Right ventricle myocardium superior (tissue), 1 donor: Measurements from ENCODE around the gene FHOD3. TPM values are rescaled to one million over a fixed set of nuclear protein-coding genes. Genes with fewer than 3 reads are reported as not detected.
"Not testable (repeated sequence)": the region's sequence is repeated elsewhere in the genome, so short reads cannot be mapped to it uniquely, and the experiment has no call there.

ENCODE experiments used
- ATAC-seq: fragments of 200-7000 bp; cut with Tn5 transposase; one replicate; pipeline ENCODE4 v1.9.1; 2020; ENCODE audit warnings: mild to moderate bottlenecking; ENCODE audit not compliant: poor library complexity
- DNase-seq: peaks from one replicate; pipeline ENCODE4 v3.0.0-alpha.2; 2020
- intact Hi-C: fragments of 100-400 bp; cut with DNase I; formaldehyde crosslinking; loops from one replicate; pipeline ENCODE4 v1.11.2; 2022
- total RNA-seq: library from RNA; stranded (reverse); fragmentation: NEBNext Ultra II Directional; extraction: Animal tissue kit (Norgen Biotek cat#: 25700); gene quantifications from one replicate; pipeline ENCODE4 v1.2.1, GENCODE V29; 2021
- donor health status: DM: no; HTN: yes; CAD: no; lungs with severe emphysema.

Gene FHOD3
- total RNA-seq, 1 donor from 2014 or later, result 317 TPM

GRCh38 chr18:36334798-36335197 is 37.3 kb downstream of the FHOD3 start:
- no peak for ATAC-seq
- intact Hi-C loops, result no loop called here
- DNase-seq, result no peak

DNA sequence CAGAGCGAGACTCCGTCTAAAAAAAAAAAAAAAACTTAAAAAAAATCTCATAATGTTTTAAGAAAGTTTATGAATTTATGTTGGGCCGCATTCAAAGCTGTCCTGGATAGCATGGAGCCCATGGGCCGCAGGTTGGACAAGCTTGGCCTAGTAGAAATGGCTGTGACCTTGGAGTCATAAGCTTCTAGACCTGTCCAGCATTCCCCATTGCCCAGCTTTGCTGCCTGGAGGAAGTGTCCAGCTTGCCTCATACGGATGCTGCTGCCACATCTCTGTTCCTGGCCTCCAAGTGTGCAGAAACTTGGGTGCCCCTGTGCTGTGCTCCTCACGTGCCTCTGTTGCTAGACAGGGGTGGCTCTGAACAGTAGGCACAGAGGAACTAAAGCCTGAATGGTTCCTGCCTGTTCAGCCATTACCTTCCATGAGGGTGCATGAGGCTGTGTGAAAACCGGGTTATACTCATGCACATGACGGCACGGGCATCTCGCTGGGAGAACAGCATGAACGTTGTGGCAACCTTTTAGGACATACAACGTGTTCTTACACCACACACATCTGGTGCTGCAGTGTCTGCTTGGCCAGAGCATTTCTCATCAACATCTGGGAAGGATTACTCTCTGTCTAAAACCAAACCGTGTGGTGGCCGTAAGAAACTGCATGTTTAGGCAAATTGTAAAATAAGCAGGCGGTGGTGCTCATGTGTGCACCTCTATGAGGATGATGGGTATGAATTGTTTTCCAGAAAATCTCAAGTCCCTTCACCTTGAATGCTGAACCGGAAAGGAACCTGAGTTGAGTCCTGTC is 38.2 kb downstream of the FHOD3 start:
- intact Hi-C loops, result no loop called here
- no peak for DNase-seq
- no peak for ATAC-seq

DNA sequence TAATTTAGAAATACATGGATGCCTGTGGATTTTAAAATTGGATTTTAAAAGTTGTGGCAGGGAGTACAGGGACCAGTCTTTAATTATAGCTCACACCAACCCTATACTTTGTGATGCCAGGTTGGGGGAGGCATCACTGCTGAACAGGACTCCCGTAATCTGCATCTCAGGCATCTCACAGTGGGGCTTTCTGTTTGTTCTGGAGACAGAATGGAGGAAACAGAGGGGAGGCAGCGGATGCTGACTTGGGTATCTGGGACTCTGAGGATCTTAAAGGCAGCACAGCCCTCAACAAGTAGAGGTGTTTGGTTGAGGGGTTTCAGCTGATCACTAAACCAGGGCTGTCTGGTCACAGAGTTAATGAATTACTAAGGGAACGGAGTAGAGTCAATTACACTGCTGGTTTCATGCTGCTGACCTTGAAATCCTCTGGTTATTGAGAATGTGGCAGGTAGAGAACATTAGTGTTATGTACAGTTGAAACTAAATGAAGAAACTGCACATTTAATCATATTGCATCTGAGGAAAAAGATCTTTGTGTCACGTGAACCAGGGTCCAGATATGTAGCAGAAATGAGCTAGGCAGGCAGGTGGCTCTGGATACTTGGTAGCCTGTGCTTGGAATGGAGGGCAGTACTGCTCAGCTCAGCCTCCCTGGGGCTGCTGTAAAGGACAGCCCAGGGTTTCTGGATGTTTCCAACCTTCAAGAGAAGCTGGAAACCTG is 40.3 kb downstream of the FHOD3 start:
- DNase-seq (no peak), ATAC-seq (peak; percentile 8)
- intact Hi-C loops, result no loop called here

DNA sequence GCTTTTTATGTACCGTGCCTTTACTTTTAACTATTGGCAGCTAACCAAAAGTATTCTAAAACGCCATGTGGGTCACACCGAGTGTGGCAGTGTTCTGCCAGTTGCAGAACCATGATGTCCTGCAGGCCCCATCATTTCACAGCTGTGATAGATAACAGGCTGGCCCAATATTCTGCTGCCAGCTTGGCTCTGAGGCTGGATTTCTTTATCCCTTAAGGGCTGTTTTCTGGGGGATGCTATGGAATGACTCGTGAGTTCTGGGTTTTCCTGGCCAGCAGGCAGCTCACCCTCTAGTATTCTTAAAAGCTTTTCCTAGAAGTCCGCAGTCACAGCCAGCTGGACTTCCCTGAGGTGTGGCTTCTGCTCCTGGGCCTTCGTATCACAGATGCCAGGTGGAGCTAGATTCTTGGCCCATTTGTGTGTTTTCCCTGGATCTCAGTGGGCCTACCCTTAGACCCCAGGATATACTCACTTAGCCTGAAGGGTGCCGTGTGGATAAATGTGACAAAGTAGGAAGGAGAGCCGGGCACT is 41.0 kb downstream of the FHOD3 start:
- DNase-seq, result peak; percentile 50
- intact Hi-C loops, result no loop called here
- ATAC-seq, result peak; percentile 94

GRCh38 chr18:36340246-36340645 is 42.7 kb downstream of the FHOD3 start:
- no peak for ATAC-seq
- no peak for DNase-seq
- intact Hi-C loops, result no loop called here

- ATAC-seq (no peak), DNase-seq (no peak)
- intact Hi-C loops, result no loop called here
Measured at GRCh38 chr18:36341944-36342343, 44.4 kb downstream of the FHOD3 start.

DNA sequence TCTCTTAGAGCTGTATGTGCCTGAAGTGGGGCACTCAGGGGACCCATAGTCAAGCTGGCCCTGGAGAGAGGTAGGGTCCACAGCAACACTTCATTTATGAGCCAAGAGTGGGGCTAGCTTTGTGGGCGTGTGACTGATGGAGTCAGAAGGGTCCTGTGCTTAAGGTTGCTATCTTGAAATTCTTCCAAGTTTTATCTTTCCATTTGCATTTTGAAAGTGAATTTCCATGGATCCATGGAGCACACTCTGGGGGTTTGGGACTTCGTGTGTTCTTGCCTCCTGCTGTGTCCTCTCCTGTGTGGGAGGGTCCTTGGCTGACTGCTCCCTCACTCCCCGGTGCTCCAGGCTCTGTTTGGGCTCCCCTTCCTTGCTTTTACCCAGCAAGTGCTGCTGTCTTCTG is 50.8 kb downstream of the FHOD3 start:
- DNase-seq (no peak), ATAC-seq (no peak)
- intact Hi-C loops, result no loop called here

DNA sequence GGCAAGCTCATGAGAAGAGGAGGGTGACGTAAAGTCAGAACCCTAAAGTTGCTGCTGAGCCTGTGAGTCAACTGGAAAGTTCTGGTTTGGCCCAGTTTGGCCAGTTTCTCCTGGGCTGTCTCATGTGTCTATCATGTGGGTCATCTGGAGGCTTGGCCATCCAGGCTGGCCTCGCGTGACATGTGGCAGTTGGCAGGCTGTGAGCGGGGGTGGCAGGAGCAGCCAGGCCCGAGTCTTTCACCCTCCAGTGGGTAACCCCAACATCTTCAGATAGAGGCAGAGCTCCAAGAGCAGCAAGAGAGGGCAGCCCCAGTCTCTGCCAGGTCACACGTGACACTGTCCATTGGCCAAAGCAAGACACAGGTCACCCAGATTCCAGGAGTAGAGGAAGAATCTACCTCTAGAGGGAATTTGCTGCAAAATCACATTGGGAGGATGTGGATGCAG is 51.5 kb downstream of the FHOD3 start:
- intact Hi-C loops, result no loop called here
- no peak for DNase-seq
- ATAC-seq, result peak; percentile 26

DNA sequence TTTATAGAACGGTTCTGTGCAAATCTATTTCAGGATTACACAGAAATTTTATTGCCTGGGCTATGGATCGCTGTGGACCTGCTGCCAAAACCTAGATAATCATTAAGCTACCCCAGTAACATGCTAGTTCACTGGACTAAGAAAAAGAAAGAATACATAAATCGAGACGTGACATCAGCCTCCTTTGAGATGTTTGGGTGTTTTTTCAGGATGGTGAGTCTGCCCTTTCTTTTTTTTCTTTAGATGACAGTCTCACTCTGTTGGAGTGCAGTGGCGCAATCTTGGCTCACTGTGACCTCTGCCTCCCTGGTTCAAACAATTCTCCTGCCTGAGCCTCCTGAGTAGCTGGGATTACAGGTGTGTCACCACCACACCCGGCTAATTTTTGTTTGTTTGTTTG is 52.0 kb downstream of the FHOD3 start:
- no peak for DNase-seq
- intact Hi-C loops, result no loop called here
- ATAC-seq, result no peak

GRCh38 chr18:36350251-36350651 is 52.7 kb downstream of the FHOD3 start:
- intact Hi-C loops, result no loop called here
- ATAC-seq (peak; percentile 70), DNase-seq (no peak)

DNA sequence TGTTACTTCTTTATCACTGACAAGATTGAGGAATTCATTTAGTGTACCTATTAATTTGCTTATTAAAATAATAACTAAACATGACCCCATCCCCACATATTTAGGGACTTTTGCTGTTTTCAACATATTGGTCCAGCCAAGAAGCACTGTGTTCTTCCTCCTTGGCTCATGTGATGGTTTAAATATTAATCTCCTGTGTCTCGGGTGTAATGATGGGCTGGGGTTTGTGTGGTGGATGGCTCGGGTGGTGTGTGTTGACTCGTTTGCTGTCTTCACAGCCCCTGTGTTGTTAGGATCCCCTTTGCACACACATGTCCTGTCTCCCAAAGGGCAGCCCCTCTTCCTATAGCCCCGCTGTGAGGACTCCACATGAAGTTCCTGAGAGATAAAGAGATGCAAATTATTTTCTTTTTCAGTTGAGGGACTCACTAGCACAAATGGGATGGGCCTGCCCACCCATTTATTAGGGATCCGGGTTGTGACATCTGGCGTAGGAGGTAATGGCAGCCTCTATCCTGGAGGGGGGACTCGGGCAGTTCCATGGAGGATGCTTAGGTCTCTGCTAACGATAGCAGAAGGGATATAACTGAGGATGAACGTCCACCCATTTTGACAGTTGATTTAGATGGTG is 53.4 kb downstream of the FHOD3 start:
- intact Hi-C loops, result no loop called here
- DNase-seq (no peak), ATAC-seq (no peak)

GRCh38 chr18:36352384-36352783 is 54.9 kb downstream of the FHOD3 start:
- ATAC-seq, result peak; percentile 11
- intact Hi-C loops, result no loop called here

DNA sequence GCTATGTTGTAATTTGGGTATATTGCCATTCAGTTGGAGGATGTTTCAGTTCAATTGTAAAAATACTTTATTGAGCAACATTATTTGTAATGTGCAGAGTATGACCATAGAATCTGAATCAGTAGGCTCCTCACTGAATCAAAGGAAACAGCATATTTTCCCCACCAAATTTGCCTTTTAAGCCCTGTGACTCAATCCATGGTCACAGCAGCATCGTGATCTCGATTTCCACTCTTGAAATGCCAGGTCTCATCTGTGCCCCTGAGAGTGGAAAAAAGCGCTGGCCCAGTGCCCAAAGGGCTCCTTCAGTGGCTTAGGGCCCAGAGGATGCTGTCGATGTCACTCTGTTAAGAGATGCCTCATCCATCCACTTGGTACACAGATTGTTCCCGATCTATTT is 57.5 kb downstream of the FHOD3 start:
- ATAC-seq (no peak), DNase-seq (no peak)
- intact Hi-C loops, result no loop called here

More at GRCh38 chr18:36352384-36352783, 54.9 kb downstream of the FHOD3 start:
- DNase-seq, result no peak

DNA sequence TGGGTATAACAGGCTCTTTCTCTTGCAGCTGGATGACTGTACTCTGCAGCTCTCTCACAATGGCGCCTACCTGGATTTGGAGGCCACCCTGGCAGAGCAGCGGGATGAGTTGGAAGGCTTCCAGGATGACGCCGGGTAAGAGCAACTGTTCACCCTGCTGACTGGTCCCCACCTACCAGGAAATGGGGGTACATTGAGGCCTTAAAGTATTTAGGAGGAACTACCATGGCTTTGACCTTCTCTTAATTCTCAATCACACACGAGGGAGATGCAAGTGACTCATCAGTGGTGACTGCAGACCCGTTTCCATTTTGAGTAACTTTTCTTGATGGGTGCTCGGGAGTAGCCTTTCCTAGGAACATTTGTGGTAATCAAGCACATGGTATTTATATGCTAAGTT is 58.0 kb downstream of the FHOD3 start:
- DNase-seq (no peak), ATAC-seq (no peak)
- intact Hi-C loops, result no loop called here

DNA sequence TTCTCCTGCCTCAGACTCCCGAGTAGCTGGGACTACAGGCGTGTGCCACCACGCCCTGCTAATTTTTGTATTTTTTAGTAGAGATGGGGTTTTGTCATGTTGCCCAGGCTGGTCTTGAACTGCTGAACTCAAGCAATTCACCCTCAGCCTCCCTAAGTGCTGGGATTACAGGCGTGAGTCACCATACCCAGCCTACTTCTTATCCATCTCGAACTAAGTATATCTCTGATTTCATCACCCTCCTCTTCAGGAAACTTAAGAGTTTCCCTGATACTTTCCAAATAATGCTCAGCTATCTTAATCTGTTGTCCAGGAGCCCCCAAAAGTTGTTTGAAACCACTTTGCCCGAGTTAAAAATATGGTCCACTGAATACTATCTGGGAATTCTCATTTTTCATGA is 59.2 kb downstream of the FHOD3 start:
- DNase-seq, intact Hi-C loops, ATAC-seq: not testable (repeated sequence)

- no peak for ATAC-seq
- no peak for DNase-seq
- intact Hi-C loops, result no loop called here
Measured at GRCh38 chr18:36358141-36358540, 60.6 kb downstream of the FHOD3 start.

DNA sequence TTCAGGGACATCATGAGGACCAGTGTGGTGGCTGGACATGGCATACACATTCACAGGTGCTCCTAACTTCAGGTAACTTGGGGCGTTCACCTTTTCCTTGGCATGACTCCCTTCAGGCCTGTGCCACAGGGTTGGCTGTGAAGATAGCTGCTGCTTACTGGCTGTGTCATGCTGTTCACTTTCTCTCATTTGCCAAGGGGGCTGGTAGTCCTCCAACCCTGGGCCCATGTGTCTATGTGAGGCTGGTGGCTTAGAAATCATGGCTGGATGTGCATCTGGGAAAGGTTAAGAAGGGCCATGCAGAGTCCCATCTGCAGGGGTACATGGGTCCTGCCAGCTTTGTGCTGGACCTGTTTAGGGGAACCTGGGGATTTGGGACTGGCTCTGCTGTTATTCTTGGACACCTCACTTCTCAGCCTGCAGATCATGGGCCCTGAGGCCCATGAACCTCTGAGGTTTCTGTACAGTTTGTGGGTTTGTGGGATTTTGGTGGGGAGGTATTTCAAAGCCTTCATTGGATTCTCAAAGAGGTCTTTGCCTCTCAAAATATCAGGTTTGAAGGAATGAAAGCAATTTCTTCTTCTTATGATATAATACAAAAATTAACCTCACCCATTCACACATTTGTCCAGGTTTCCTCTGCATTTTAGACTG is 62.9 kb downstream of the FHOD3 start:
- intact Hi-C loops, result no loop called here
- no peak for DNase-seq
- ATAC-seq, result peak; percentile 9

DNA sequence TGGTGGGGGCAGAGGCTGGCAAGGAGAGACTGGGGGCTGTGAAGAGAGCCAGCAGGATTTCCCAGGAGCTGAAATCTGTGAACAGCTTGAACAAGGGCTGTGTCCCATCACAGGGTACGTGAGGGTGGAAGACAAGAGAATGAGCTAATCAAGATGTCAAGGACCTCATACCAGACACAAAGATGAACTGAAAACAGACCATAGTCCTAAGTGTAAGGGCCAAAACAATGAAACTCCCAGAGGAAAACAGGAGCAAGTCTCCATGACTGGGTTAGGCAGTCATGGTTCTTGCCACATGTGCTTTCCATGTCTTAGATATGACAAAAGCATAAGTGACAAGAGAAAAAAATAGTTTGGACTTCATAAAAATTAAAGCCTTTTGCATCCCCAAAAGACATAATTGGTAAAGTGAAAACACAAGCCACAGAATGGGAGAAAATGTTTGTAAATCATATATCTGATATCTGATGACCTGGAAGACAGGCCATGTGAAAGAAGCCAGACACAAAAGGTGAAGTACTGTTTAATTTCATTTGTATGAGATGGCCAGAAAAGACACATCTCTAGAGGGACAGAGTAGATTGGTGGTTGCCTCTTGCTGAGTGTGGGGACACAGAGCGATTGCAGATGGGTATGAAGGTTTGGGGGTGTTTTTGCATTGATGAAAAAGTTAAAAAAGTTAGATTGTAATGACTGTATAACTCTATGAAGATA is 67.6 kb downstream of the FHOD3 start:
- DNase-seq, result no peak
- no peak for ATAC-seq
- intact Hi-C loops, result no loop called here
